Coronary artery (tissue), 2 donors: Measurements from ENCODE around the gene SBF1.

Experiments
- DNase-seq: peaks from one replicate; pipeline ENCODE4 v3.0.0-alpha.2; 2017; ENCODE audit warnings: low spot score
- H3K27ac ChIP-seq, 2 donors: fragments of 200-600 bp; sonication (generic); one replicate each; pipeline ENCODE4 v1.5.1; 2016 to 2019
- H3K4me3 ChIP-seq: fragments of 200-600 bp; sonication (generic); 2 replicates; pipeline ENCODE4 v1.5.1; 2016; ENCODE audit warnings: mild to moderate bottlenecking, moderate library complexity
- TF ChIP-seq, protein P1 (sequence below): fragments of 200-600 bp; sonication (generic); IDR thresholded peaks from one replicate; pipeline ENCODE4 v1.5.1; 2019; ENCODE audit warnings: antibody characterized with exemption

The SBF1 gene, protein sequence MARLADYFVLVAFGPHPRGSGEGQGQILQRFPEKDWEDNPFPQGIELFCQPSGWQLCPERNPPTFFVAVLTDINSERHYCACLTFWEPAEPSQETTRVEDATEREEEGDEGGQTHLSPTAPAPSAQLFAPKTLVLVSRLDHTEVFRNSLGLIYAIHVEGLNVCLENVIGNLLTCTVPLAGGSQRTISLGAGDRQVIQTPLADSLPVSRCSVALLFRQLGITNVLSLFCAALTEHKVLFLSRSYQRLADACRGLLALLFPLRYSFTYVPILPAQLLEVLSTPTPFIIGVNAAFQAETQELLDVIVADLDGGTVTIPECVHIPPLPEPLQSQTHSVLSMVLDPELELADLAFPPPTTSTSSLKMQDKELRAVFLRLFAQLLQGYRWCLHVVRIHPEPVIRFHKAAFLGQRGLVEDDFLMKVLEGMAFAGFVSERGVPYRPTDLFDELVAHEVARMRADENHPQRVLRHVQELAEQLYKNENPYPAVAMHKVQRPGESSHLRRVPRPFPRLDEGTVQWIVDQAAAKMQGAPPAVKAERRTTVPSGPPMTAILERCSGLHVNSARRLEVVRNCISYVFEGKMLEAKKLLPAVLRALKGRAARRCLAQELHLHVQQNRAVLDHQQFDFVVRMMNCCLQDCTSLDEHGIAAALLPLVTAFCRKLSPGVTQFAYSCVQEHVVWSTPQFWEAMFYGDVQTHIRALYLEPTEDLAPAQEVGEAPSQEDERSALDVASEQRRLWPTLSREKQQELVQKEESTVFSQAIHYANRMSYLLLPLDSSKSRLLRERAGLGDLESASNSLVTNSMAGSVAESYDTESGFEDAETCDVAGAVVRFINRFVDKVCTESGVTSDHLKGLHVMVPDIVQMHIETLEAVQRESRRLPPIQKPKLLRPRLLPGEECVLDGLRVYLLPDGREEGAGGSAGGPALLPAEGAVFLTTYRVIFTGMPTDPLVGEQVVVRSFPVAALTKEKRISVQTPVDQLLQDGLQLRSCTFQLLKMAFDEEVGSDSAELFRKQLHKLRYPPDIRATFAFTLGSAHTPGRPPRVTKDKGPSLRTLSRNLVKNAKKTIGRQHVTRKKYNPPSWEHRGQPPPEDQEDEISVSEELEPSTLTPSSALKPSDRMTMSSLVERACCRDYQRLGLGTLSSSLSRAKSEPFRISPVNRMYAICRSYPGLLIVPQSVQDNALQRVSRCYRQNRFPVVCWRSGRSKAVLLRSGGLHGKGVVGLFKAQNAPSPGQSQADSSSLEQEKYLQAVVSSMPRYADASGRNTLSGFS (N-terminal part only)

GRCh38 chr22:50474710-50475651 lies at the start of gene SBF1:
TSS of gene SBF1 (minus strand) at chr22:50475035. CDS start at chr22:50474840, 195 bp downstream.
- peak; percentile 89 for DNase-seq
- TF ChIP-seq, protein P1, sequence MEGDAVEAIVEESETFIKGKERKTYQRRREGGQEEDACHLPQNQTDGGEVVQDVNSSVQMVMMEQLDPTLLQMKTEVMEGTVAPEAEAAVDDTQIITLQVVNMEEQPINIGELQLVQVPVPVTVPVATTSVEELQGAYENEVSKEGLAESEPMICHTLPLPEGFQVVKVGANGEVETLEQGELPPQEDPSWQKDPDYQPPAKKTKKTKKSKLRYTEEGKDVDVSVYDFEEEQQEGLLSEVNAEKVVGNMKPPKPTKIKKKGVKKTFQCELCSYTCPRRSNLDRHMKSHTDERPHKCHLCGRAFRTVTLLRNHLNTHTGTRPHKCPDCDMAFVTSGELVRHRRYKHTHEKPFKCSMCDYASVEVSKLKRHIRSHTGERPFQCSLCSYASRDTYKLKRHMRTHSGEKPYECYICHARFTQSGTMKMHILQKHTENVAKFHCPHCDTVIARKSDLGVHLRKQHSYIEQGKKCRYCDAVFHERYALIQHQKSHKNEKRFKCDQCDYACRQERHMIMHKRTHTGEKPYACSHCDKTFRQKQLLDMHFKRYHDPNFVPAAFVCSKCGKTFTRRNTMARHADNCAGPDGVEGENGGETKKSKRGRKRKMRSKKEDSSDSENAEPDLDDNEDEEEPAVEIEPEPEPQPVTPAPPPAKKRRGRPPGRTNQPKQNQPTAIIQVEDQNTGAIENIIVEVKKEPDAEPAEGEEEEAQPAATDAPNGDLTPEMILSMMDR, result no peak
- H3K27ac ChIP-seq, result peak within 1 kb of the TSS; percentile 78 to 85
- H3K4me3 ChIP-seq, result peak within 1 kb of the TSS; percentile 92

DNA sequence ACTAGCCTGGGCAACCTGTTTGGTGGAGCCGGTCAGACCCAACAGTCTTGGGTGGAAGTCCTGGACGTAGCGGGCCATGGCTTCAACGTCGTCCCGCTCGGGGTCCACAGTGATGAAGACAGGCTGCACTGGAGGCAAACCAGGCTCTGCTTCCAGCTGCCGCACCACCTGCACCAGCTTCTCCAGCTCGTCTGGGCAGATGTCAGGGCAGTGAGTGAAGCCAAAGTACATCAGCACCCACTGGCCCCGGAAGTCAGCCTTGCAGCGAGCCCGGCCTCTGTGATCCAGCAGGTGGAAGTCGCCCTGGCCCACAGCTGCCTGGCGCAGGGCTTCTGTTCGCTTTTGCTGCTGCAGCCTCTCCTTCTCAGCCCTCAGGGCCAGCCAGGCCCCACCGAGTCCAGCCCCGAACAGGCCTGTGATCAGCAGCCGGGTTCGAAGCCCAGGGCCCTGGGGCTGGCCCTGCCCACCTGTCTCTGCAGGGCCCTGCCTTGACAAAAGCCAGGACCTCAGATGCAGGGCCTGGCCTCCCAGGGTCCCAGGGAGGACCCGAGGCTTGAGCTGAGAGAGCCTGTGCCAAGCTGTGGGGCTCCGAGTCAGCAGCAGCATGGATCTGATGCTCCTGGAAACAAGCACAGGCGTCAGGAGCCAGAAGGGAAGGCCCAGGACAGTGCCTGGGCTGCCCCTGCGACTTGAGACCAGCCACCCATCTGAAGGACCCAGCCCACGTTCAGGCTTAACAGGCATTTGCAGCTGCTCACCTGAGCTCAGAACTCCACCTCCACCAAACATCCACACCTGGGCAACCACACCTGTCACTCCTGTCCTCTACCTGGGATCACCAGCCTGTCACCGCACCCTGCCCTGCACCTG lies 49.2 kb upstream of the SBF1 start:
- Histone ChIP-seq H3K4me3 (peak overlapping the region; percentile 86), H3K27ac (no peak overlapping the region)
- TF ChIP-seq, protein P1, result no peak
- peak; percentile 75 for DNase-seq

- Histone ChIP-seq H3K4me3 (no peak overlapping the region), H3K27ac (no peak overlapping the region)
- DNase-seq, result no peak
- TF ChIP-seq, protein P1, result no peak
These were observed 48.6 kb upstream of the SBF1 start for GRCh38 chr22:50523458-50523805.

- TF ChIP-seq, protein P1, result no peak
- Histone ChIP-seq H3K27ac (no peak overlapping the region), H3K4me3 (no peak overlapping the region)
- peak; percentile 72 for DNase-seq
These were observed 48.1 kb upstream of the SBF1 start for GRCh38 chr22:50522806-50523438.

DNA sequence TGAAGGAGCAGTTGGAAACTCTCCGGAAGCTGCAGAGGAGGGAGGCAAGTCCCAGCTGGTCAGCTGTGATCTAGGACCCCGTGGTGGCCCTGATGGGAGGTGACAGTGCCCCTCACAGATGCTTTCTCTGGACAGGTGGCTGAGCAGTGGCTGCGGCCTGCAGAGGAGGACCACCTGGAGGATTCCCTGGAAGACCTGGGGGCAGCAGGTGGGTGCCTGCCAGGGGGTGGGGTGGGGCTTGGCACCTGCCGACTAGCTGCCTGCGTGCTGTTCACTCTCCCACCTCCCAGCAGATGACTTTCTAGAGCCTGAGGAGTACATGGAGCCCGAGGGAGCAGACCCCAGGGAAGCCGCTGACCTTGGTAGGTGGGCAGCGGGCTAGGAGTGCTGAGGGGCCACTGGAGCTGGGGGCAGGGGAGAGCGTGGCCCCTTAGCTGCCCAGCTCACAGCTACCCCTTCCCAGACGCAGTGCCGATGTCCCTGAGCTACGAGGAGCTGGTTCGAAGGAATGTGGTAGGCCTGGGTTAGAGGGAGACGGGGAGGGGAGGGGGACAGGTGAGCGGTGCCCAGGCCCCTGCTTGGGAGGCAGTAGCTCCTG lies 47.5 kb upstream of the SBF1 start:
- TF ChIP-seq, protein P1, result no peak
- Histone ChIP-seq H3K4me3 (no peak overlapping the region), H3K27ac (no peak overlapping the region)
- peak; percentile 71 for DNase-seq
